PFSK-1 (cell line): ENCODE measurements around the gene ST6GALNAC3.

Experiments
- FOXP2 ChIP-seq: optimal IDR thresholded peaks from 2 replicates; pipeline ENCODE3; 2011; ENCODE audit warnings: borderline replicate concordance, control low read depth, inconsistent platforms; ENCODE audit not compliant: insufficient read depth; ENCODE audit errors: extremely low read length, extremely low read depth
- POLR2AphosphoS5 ChIP-seq: IDR thresholded peaks from 2 replicates; pipeline ENCODE4 v1.6.1; 2012; ENCODE audit warnings: low read depth, mild to moderate bottlenecking, control low read depth, low read length, moderate library complexity
- SIN3A ChIP-seq: IDR thresholded peaks from 2 replicates; pipeline ENCODE4 v1.6.1; 2012; ENCODE audit warnings: mild to moderate bottlenecking, low read length, moderate library complexity, borderline replicate concordance; ENCODE audit not compliant: insufficient read depth
- TAF1 ChIP-seq: IDR thresholded peaks from 2 replicates; pipeline ENCODE4 v1.6.1; 2012; ENCODE audit warnings: low read length, control low read depth, borderline replicate concordance; ENCODE audit not compliant: insufficient read depth
- TF ChIP-seq, protein P1 (sequence below), 2 experiments: IDR thresholded peaks; 2 replicates each; pipeline versions ENCODE4 v1.6.1 to v1.8.0; 2011 to 2012; ENCODE audit warnings: low read depth in 2 of 2, low read length in 2 of 2, control low read depth in 1 of 2, inconsistent platforms in 1 of 2, mild to moderate bottlenecking in 1 of 2, moderate library complexity in 1 of 2; ENCODE audit not compliant: insufficient read depth in 1 of 2

Gene ST6GALNAC3

DNA sequence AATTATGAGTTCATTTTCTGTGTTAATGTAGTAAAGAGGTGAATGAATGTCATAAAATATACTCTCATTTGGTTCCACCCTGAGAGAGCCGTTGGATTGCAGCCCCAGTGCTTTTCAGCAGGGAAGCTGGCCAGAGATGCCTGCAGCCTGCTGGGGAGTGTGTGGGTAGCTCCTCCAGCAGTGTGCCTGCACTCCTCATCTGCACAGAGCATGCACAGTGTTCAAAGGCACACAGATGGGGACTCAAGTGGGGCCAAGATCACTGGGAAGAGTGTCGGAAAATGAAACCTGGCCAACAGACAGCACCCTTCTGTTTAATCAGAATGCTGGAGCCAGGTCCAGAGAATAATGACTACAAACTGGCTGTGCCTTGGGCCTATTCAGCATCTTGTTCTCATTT, 206.8 kb downstream of the ST6GALNAC3 start:
- TF ChIP-seq POLR2AphosphoS5 = no peak
- no peak for TF ChIP-seq FOXP2
- no peak for TF ChIP-seq TAF1
- TF ChIP-seq, protein P1, sequence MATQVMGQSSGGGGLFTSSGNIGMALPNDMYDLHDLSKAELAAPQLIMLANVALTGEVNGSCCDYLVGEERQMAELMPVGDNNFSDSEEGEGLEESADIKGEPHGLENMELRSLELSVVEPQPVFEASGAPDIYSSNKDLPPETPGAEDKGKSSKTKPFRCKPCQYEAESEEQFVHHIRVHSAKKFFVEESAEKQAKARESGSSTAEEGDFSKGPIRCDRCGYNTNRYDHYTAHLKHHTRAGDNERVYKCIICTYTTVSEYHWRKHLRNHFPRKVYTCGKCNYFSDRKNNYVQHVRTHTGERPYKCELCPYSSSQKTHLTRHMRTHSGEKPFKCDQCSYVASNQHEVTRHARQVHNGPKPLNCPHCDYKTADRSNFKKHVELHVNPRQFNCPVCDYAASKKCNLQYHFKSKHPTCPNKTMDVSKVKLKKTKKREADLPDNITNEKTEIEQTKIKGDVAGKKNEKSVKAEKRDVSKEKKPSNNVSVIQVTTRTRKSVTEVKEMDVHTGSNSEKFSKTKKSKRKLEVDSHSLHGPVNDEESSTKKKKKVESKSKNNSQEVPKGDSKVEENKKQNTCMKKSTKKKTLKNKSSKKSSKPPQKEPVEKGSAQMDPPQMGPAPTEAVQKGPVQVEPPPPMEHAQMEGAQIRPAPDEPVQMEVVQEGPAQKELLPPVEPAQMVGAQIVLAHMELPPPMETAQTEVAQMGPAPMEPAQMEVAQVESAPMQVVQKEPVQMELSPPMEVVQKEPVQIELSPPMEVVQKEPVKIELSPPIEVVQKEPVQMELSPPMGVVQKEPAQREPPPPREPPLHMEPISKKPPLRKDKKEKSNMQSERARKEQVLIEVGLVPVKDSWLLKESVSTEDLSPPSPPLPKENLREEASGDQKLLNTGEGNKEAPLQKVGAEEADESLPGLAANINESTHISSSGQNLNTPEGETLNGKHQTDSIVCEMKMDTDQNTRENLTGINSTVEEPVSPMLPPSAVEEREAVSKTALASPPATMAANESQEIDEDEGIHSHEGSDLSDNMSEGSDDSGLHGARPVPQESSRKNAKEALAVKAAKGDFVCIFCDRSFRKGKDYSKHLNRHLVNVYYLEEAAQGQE (IDR thresholded peaks at IDR 0.05; ENCODE audit: insufficient read depth in 1 of 2, low read depth in 2 of 2, low read length in 2 of 2) = no peak

DNA sequence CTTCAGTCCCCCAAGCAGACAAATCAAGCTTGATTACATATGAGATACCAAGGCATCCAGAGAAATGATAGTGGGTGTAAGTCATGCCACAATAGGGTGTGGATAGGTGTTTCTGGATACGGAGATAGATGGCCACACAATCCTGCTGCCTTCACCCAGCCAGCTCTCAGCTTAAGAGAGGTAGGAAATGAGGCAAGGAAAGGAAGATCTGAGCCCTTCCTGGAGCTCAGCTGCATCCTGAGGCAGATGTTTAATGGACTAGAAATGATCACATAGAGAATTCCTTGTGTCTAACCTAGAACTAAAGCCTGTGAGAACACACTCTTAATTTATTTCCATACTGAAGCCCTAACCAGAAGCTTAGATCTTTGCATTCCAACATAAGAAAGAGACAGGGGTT, 210.3 kb downstream of the ST6GALNAC3 start:
- TF ChIP-seq, protein P1 (IDR thresholded peaks at IDR 0.05; ENCODE audit: insufficient read depth in 1 of 2, low read depth in 2 of 2, low read length in 2 of 2) = no peak
- TF ChIP-seq POLR2AphosphoS5 (no peak), FOXP2 (no peak), TAF1 (no peak), SIN3A (no peak)

DNA sequence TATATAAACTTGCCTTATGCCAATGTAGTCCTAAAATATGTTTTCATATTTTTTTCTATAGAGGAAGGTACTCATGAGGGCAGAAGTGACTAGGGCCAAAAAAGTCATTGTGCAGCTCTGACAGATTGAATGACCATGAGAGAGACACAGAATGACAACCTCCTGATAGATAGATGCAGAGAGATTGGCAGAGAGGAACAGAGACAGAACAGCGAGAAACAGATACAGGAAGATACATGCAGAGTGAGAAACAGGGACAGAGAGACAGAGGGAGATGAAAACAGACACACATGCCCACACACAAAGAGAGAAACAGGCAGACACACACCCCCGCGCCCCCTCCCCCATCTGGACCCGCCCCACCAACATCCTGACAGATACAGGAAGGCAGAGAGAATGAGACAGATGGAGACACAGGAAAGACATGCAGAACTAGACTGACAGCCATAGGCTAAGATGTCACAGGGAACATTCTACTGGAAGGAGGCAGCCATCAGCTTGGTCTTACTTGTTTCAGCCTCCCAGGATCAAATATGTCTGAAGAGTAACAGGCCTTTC, 211.1 kb downstream of the ST6GALNAC3 start:
- TF ChIP-seq SIN3A (no peak), POLR2AphosphoS5 (no peak), TAF1 (no peak), FOXP2 (no peak)
- TF ChIP-seq, protein P1 (IDR thresholded peaks at IDR 0.05; ENCODE audit: insufficient read depth in 1 of 2, low read depth in 2 of 2, low read length in 2 of 2) = no peak

DNA sequence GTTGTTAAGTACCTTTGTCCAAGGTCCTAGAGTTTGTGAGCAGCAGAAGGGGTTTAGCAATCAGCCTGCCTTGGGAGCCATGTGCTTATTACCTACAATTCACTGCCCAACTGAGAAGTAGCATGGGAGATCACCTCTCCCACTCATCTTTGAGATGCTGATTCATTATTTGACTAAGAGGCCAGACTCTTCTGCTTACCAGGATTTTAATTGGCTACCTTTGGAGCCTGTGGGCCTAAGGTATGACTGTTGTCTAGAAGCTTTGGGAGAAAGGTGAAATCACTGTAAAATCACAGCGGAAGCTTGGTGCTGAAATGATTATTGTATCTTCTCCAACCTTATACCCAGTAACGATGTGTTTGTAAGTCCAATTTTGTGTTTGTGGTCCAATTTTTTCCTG, 213.4 kb downstream of the ST6GALNAC3 start:
- TF ChIP-seq SIN3A (no peak), TAF1 (no peak), FOXP2 (no peak), POLR2AphosphoS5 (no peak)
- TF ChIP-seq, protein P1 (IDR thresholded peaks at IDR 0.05; ENCODE audit: insufficient read depth in 1 of 2, low read depth in 2 of 2, low read length in 2 of 2) = no peak

DNA sequence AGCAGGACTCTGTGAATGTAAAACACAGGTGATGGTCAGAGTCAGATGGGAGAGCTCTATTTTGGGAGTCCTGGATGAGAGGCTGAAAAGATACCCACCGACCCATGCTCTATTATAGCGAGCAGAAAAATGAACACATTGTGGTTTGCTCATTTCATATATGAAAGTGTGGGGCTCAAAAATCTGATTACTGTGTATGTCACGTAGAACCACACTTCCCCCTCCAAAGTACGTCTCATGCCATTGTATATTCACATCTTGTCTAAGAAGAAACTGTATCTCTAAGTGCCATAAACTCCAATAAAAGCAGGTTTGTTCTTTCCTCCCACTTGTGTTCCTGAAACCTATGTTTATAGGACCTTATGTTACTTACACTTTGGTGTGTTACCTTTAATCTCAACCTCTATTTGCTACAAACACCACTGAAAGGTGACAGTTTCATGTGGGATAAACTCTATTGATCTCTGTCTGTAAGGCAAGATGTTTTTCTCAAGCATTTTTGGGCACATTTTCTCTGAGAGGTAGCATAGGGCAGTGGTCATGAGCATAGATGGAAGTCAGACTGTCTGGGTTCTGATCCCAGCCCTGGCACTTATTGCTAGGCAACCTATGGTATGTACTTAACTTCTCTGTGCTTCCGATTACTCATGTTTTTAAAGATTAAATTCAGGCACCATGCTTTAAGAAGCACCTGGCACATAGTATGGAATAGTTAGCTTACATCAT, 214.4 kb downstream of the ST6GALNAC3 start:
- TF ChIP-seq POLR2AphosphoS5 = no peak
- no peak for TF ChIP-seq FOXP2
- no peak for TF ChIP-seq TAF1
- TF ChIP-seq, protein P1 (IDR thresholded peaks at IDR 0.05; ENCODE audit: insufficient read depth in 1 of 2, low read depth in 2 of 2, low read length in 2 of 2) = no peak
- TF ChIP-seq SIN3A = no peak
